HTR-8/SVneo (cell line): ENCODE measurements around the gene PSAT1.

Experiments
- DNase-seq: peaks from one replicate; pipeline ENCODE4 v3.0.0; 2011; ENCODE audit warnings: low spot score, mixed read lengths; ENCODE audit not compliant: insufficient read length
- FAIRE-seq: peaks from 2 replicates; lab custom pipeline; 2011; peaks lifted over from hg19 to GRCh38; lab: Jason Lieb, UNC

PSAT1 gene

GRCh38 chr9:78292026-78292425 is 4.9 kb upstream of the PSAT1 start:
- FAIRE-seq (no peak), DNase-seq (no peak)

GRCh38 chr9:78292716-78293497 is 4.0 kb upstream of the PSAT1 start:
- FAIRE-seq (no peak), DNase-seq (no peak)

GRCh38 chr9:78294290-78295176 is 2.4 kb upstream of the PSAT1 start:
- FAIRE-seq (no peak), DNase-seq (no peak)

GRCh38 chr9:78295177-78295575 is 1.7 kb upstream of the PSAT1 start:
- DNase-seq (no peak), FAIRE-seq (no peak)

GRCh38 chr9:78295731-78296130 is 1.2 kb upstream of the PSAT1 start:
- DNase-seq (no peak), FAIRE-seq (no peak)

- DNase-seq = peak; percentile 33
- no peak for FAIRE-seq
Measured at GRCh38 chr9:78296201-78296892, 578 bp upstream of the PSAT1 start.

GRCh38 chr9:78297672-78297961 is 692 bp downstream of the PSAT1 start:
- FAIRE-seq (no peak), DNase-seq (no peak)

GRCh38 chr9:78298046-78298765 is 1.3 kb downstream of the PSAT1 start:
- FAIRE-seq (no peak), DNase-seq (no peak)

- DNase-seq (no peak), FAIRE-seq (no peak)
Measured at GRCh38 chr9:78300209-78300608, 3.3 kb downstream of the PSAT1 start.

- FAIRE-seq = no peak
- DNase-seq = no peak
Measured at GRCh38 chr9:78301466-78301865, 4.5 kb downstream of the PSAT1 start.

GRCh38 chr9:78303377-78304062 is 6.6 kb downstream of the PSAT1 start:
- FAIRE-seq (no peak), DNase-seq (no peak)

GRCh38 chr9:78304357-78304756 is 7.4 kb downstream of the PSAT1 start:
- FAIRE-seq (no peak), DNase-seq (no peak)

GRCh38 chr9:78306222-78307076 is 9.5 kb downstream of the PSAT1 start:
- DNase-seq (no peak), FAIRE-seq (no peak)

GRCh38 chr9:78307360-78307759 is 10.4 kb downstream of the PSAT1 start:
- DNase-seq (no peak), FAIRE-seq (no peak)

- no peak for FAIRE-seq
- DNase-seq = no peak
Measured at GRCh38 chr9:78309066-78309465, 12.1 kb downstream of the PSAT1 start.

- FAIRE-seq (no peak), DNase-seq (no peak)
Measured at GRCh38 chr9:78311075-78311474, 14.2 kb downstream of the PSAT1 start.

GRCh38 chr9:78311886-78312524 is 15.1 kb downstream of the PSAT1 start:
- FAIRE-seq (no peak), DNase-seq (no peak)

- no peak for FAIRE-seq
- no peak for DNase-seq
Measured at GRCh38 chr9:78314550-78314949, 17.6 kb downstream of the PSAT1 start.
